Fibroblast of mammary gland (primary cell): ENCODE measurements around the gene SLC1A3.

Experiments
- DNase-seq: peaks from one replicate; pipeline ENCODE4 v3.0.0-alpha.2; 2010; ENCODE audit warnings: low read depth
- H3K4me3 ChIP-seq: 2 replicates; pipeline ENCODE4 v1.5.1; 2011; ENCODE audit warnings: low read depth, mild to moderate bottlenecking, low read length, moderate library complexity; ENCODE audit not compliant: control insufficient read depth
- TF ChIP-seq, protein P1 (sequence below): conservative IDR thresholded peaks from 2 replicates; pipeline ENCODE4 v1.5.1; 2011; ENCODE audit warnings: low read depth, low read length, inconsistent platforms; ENCODE audit not compliant: control insufficient read depth, insufficient read depth

The SLC1A3 gene

DNA sequence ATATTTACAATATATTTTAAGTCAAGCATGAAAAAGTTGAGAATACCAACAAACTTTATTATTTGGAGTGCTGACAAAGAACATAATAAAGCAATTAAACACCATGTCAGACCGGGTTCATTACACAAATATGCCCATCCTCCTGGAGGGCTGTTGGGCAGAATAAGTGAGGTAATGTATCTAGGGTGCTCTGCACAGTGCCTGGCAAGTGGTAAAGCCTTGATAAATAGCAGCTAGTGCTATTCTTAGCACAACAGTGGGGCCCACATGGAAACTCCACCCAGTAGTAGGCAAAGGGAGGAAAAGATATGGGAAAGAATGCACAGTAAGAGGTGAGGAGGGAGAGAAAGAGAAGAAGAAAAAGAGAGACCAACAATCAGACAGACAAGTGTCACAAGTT is 97.7 kb downstream of the SLC1A3 start:
- DNase-seq: no peak
- TF ChIP-seq, protein P1, sequence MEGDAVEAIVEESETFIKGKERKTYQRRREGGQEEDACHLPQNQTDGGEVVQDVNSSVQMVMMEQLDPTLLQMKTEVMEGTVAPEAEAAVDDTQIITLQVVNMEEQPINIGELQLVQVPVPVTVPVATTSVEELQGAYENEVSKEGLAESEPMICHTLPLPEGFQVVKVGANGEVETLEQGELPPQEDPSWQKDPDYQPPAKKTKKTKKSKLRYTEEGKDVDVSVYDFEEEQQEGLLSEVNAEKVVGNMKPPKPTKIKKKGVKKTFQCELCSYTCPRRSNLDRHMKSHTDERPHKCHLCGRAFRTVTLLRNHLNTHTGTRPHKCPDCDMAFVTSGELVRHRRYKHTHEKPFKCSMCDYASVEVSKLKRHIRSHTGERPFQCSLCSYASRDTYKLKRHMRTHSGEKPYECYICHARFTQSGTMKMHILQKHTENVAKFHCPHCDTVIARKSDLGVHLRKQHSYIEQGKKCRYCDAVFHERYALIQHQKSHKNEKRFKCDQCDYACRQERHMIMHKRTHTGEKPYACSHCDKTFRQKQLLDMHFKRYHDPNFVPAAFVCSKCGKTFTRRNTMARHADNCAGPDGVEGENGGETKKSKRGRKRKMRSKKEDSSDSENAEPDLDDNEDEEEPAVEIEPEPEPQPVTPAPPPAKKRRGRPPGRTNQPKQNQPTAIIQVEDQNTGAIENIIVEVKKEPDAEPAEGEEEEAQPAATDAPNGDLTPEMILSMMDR: no peak
- no peak overlapping the region for H3K4me3 ChIP-seq

DNA sequence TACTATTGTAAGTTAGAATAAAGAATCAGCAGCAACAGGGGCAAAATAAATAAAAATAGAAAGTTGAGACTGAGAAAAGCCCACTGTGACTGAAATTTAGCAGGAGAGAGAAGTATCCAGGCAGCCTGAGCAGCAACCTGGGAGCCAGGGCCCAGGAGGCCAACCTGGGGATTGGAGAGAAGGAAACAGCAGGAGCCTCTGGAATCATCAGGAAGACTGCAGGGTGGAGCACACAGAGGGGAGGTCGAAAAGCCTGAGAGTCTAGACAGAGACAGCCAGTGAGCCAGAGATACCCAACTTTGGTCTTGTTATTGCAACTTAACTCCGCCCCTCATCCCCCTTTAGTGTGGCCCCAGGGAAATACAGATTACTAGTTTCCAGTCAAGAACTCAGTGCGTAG is 98.6 kb downstream of the SLC1A3 start:
- TF ChIP-seq, protein P1: no peak
- no peak for DNase-seq
- H3K4me3 ChIP-seq: no peak overlapping the region

DNA sequence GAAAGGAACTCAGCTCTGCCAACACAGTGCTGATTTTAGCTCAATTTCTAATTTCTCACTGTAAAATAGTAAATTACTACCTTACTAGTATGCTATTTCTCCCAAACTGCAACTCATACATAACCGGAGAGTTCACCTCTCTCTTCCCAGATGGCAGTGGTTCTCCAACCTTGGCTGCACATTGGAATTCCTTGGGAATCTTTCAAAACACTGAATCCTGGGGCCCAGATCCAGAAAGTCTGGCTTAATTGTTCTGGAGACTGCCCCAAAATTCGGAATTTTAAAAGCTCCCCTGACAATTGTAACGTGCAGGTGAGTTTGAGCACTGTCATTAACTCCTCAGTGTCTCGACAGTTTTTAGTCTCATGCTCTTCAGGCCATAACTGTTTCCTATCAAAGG is 100.3 kb downstream of the SLC1A3 start:
- no peak overlapping the region for H3K4me3 ChIP-seq
- TF ChIP-seq, protein P1: no peak

DNA sequence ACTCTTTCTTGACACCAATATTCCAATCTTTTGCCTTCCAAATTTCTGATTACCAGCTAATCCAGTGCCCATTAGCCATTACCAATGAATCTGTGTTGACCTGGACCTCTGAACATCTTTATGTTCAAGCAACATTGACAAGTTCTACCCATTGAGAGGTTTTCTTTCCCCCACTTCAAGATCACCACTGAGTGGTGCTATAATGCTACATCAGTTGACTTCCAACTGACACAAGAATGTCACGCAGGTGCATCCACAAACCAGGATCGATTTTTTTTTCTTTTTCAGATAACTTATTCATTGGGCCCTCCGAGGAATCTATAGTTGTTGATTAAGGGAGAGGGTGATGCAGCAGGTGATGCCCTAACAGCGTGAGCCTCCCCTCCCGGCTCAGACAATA is 102.6 kb downstream of the SLC1A3 start:
- DNase-seq: no peak
- no peak overlapping the region for H3K4me3 ChIP-seq
- TF ChIP-seq, protein P1: no peak

More for the DNA sequence above, 100.3 kb downstream of the SLC1A3 start:
- DNase-seq: no peak

DNA sequence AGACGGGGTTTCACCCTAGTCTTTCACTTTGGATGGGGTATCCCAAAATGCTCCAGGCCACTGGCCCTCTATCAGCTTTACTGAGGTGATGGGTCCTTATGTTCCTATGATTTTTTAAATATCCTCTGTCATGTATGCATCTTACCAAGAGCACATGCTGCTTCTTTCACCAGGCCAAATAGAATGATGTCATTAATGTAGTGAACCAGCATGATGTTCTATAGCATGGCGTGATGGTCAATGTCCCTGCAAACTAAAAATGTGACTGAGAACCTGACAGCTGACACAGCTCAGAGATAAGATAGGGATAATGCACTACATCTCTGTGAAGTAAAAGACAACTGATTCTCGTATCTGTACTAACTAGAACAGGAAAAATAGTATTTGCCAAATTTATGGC is 103.6 kb downstream of the SLC1A3 start:
- no peak for DNase-seq
- no peak overlapping the region for H3K4me3 ChIP-seq
- TF ChIP-seq, protein P1: no peak

DNA sequence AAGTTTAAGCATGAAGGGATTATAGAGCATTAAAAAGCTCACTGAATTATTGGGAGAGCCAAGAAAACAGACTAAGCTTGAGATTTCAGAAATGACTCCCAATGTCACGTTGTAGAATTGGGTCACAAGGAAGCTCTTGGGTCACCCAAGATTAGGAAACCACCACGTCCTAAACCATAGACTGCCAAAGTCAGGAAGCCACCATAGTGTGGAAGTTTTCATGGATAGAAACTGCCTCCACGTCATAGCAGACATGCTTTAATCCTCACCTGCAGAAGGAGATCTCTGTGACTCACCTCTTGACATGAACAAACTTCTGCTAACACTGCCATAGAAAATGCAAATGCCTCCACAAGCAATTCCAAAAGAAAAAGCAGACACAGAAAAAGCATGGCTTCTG is 106.3 kb downstream of the SLC1A3 start:
- TF ChIP-seq, protein P1: no peak
- no peak for DNase-seq
- H3K4me3 ChIP-seq: no peak overlapping the region

DNA sequence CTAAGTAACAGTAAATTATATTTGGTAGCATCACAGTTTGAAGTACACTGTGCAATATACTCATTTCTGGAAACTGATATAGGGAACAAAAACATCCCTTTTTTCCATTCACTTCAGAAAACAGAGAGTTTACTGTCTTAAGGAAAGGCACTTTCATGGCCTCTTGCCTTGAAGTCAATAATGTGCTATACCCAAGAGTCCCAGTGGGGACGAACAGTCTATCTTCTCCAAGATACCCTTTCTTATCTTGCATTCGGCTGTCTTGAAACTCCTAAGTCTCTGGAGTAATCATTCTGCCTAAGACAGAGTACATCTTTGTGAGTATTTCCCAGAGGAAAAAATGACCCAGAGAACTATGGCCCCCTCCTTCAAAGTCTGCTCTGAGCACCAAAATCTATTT is 107.1 kb downstream of the SLC1A3 start:
- TF ChIP-seq, protein P1: no peak
- no peak overlapping the region for H3K4me3 ChIP-seq
- no peak for DNase-seq
